ENCODE measurements around the gene THYN1.

The THYN1 gene

DNA sequence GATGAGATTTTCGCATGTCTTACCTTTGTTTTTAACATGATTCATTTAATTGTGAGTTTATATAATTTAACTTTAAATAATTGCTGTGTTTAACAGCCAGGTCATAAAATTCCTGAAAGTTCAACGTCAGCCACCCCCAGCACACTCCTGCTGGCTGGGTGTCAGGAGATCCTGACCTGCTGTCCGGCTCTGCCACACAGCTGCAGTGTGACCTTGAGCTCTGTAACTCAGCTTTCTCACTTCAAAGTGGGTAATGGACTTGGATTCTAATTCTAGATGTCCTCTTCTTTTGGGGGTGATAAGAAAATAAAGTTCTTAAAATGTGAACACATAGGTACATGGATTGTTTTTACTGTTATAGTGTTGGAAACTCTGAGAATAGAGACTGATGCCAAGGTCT, 17.8 kb downstream of the THYN1 start:
- Histone ChIP-seq H3K4me3 (ENCODE audit: low read length) (no peak overlapping the region), H3K4me1 (ENCODE audit: low read length) (no peaks in the 10 kb centered on the region), H3K9me3 (replicated peaks; ENCODE audit: insufficient read depth, low read length) (no peaks in the 10 kb centered on the region), H3K9me2 (replicated peaks; ENCODE audit: insufficient read depth, low read length) (no peaks in the 10 kb centered on the region), H3K27ac (ENCODE audit: low read length) (no peak overlapping the region), H3K4me2 (ENCODE audit: low read depth, low read length) (no peak overlapping the region), H3K9ac (ENCODE audit: low read length) (no peak overlapping the region), H3K79me2 (ENCODE audit: low read length) (peaks cover 52% of the 10 kb centered on the region), H3K36me3 (replicated peaks; ENCODE audit: insufficient read depth, low read length) (no peaks in the 10 kb centered on the region), H3F3A (ENCODE audit: insufficient read depth, low read length) (no peaks in the 10 kb centered on the region), H4K20me1 (ENCODE audit: insufficient read depth, low read length) (no peaks in the 10 kb centered on the region), H3K27me3 (replicated peaks; ENCODE audit: insufficient read depth, low read length) (no peaks in the 10 kb centered on the region), H2AFZ (ENCODE audit: low read length) (no peak overlapping the region)
- no peak for TF ChIP-seq EZH2phosphoT487 (IDR thresholded peaks at IDR 0.05; ENCODE audit: low read length)
- TF ChIP-seq, protein P1, sequence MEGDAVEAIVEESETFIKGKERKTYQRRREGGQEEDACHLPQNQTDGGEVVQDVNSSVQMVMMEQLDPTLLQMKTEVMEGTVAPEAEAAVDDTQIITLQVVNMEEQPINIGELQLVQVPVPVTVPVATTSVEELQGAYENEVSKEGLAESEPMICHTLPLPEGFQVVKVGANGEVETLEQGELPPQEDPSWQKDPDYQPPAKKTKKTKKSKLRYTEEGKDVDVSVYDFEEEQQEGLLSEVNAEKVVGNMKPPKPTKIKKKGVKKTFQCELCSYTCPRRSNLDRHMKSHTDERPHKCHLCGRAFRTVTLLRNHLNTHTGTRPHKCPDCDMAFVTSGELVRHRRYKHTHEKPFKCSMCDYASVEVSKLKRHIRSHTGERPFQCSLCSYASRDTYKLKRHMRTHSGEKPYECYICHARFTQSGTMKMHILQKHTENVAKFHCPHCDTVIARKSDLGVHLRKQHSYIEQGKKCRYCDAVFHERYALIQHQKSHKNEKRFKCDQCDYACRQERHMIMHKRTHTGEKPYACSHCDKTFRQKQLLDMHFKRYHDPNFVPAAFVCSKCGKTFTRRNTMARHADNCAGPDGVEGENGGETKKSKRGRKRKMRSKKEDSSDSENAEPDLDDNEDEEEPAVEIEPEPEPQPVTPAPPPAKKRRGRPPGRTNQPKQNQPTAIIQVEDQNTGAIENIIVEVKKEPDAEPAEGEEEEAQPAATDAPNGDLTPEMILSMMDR (IDR thresholded peaks at IDR 0.05; ENCODE audit: low read length): no peak
- TF ChIP-seq EZH2 (optimal IDR thresholded peaks at IDR 0.05; ENCODE audit: low read depth, low read length): no peak
- no peak for DNase-seq

DNA sequence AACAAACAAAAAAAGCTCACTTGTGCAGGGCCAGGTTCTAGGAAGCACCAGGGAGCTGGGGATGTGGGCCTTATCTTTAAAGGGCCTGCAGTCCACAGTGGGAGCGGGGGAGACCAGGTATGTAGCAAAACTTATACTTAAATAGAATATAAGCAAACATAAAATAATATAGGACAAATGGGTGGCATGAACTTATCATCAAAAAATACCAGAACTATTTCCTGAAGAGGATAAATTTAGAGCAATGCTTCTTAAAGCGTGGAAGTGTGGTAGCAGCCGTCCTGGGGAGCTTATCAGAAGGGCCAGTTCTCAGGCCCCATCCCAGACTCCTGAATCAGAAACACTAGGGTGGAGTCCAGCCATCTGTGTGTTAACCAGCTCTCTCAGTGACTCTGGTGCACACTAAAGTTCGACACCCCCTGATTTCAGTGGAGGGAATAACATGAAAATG, 19.4 kb downstream of the THYN1 start:
- peaks cover 68% of the 10 kb centered on the region for H3K79me2 ChIP-seq (ENCODE audit: low read length)
- H3K27me3 ChIP-seq (replicated peaks; ENCODE audit: insufficient read depth, low read length): no peaks in the 10 kb centered on the region
- no peak overlapping the region for H3K9ac ChIP-seq (ENCODE audit: low read length)
- H4K20me1 ChIP-seq (ENCODE audit: insufficient read depth, low read length): no peaks in the 10 kb centered on the region
- H3K36me3 ChIP-seq (replicated peaks; ENCODE audit: insufficient read depth, low read length): no peaks in the 10 kb centered on the region
- H3K4me2 ChIP-seq (ENCODE audit: low read depth, low read length): no peak overlapping the region
- H3K4me1 ChIP-seq (ENCODE audit: low read length): no peaks in the 10 kb centered on the region
- no peak overlapping the region for H2AFZ ChIP-seq (ENCODE audit: low read length)
- no peak overlapping the region for H3K4me3 ChIP-seq (ENCODE audit: low read length)
- H3K9me2 ChIP-seq (replicated peaks; ENCODE audit: insufficient read depth, low read length): no peaks in the 10 kb centered on the region
- H3K9me3 ChIP-seq (replicated peaks; ENCODE audit: insufficient read depth, low read length): no peaks in the 10 kb centered on the region
- no peaks in the 10 kb centered on the region for H3F3A ChIP-seq (ENCODE audit: insufficient read depth, low read length)
- H3K27ac ChIP-seq (ENCODE audit: low read length): no peak overlapping the region
- TF ChIP-seq, protein P1 (IDR thresholded peaks at IDR 0.05; ENCODE audit: low read length): no peak
- TF ChIP-seq EZH2phosphoT487 (IDR thresholded peaks at IDR 0.05; ENCODE audit: low read length): no peak
- no peak for TF ChIP-seq EZH2 (optimal IDR thresholded peaks at IDR 0.05; ENCODE audit: low read depth, low read length)
- no peak for DNase-seq

DNA sequence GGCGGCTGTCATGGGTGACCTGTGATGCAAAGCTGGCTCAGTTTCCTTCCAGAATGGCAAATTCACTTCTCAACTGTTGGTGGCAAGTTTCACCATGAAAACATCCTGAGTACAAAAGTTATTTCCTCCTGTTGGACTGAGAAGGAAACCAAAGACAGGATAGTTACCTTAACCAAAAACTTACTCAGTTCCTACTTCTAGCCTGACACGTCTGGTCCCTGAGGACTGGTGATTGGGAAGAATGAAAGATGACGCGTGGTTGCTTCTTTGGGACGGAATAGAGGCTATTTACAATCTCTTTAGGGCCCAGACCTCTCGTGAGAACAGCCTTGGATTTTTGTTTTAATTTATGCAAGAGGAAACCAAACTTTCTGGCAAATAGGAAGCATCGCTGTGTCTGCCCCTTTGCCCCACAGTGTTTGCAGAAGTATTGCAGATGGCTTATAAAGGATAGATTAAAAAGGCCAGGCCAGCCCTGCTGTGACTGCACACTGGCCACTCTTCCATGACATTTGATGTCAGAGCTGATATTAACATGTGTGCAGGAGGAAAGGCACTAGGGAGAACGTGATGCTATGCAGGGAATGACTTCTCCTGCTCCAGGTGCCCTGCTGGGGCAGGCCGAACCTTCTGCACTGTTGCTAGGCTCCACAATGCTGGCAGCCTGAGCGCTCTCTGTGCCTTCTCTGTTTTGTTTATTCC, 21.0 kb downstream of the THYN1 start:
- TF ChIP-seq EZH2 (optimal IDR thresholded peaks at IDR 0.05; ENCODE audit: low read depth, low read length) (no peak), EZH2phosphoT487 (IDR thresholded peaks at IDR 0.05; ENCODE audit: low read length) (no peak)
- TF ChIP-seq, protein P1 (IDR thresholded peaks at IDR 0.05; ENCODE audit: low read length): no peak
- Histone ChIP-seq H3K4me3 (ENCODE audit: low read length) (no peak overlapping the region), H3K36me3 (replicated peaks; ENCODE audit: insufficient read depth, low read length) (no peaks in the 10 kb centered on the region), H3K9me3 (replicated peaks; ENCODE audit: insufficient read depth, low read length) (no peaks in the 10 kb centered on the region), H3F3A (ENCODE audit: insufficient read depth, low read length) (no peaks in the 10 kb centered on the region), H3K27ac (ENCODE audit: low read length) (no peak overlapping the region), H3K27me3 (replicated peaks; ENCODE audit: insufficient read depth, low read length) (no peaks in the 10 kb centered on the region), H2AFZ (ENCODE audit: low read length) (no peak overlapping the region), H3K4me1 (ENCODE audit: low read length) (peaks cover 12% of the 10 kb centered on the region; the same call in 1 of the 2 replicates), H3K4me2 (ENCODE audit: low read depth, low read length) (no peak overlapping the region), H3K9ac (ENCODE audit: low read length) (no peak overlapping the region), H3K79me2 (ENCODE audit: low read length) (peaks cover 82% of the 10 kb centered on the region), H3K9me2 (replicated peaks; ENCODE audit: insufficient read depth, low read length) (no peaks in the 10 kb centered on the region), H4K20me1 (ENCODE audit: insufficient read depth, low read length) (no peaks in the 10 kb centered on the region)
- no peak for DNase-seq

Measured in MM.1S (cell line).